ENCODE results near the gene ARID1B. TPM values are rescaled to one million over a fixed set of nuclear protein-coding genes. Genes with fewer than 3 reads are reported as not detected.
A peak's percentile ranks its signal among the peaks of the same experiment; 100 is the strongest.

The ARID1B gene
- total and polyA plus RNA-seq, 12 donors, result 13.3 to 85.6 (median 50.9) TPM

DNA sequence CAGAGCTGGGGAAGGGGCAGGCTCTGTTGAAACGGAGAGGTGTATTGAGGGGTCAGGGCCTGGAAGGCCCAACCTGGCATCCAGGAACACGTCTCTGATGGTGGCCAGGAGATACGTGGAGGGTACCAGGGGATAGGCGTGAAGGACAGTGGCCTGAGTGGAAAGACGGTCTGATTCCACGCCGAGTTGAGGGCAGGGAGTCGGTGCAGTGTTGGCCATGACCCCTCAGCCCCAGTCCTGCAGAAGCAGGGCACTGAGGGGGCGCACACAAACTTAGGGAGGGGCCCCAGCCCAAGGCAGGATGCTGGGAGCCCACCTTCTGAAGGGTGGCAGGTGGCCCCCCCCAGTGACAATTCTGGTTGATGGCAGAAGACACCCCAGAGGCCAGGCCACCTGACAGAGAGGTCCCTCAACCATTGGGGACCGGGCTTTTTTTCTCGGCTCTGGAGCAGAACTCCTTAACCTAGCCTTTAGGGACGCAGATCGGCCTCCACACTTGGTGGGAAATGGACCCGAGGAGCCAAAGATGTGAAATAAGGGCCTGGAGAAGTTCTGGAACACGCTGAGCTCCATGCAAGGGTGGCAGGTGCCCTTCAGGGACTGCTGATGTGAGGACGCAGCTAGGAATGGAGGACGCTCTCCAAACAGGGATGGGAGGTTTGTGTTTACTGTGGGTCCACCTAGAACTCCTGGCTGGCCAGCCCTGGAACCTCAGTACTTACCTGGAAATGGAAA is 455.1 kb downstream of the ARID1B start:
- TF ChIP-seq, protein P1, sequence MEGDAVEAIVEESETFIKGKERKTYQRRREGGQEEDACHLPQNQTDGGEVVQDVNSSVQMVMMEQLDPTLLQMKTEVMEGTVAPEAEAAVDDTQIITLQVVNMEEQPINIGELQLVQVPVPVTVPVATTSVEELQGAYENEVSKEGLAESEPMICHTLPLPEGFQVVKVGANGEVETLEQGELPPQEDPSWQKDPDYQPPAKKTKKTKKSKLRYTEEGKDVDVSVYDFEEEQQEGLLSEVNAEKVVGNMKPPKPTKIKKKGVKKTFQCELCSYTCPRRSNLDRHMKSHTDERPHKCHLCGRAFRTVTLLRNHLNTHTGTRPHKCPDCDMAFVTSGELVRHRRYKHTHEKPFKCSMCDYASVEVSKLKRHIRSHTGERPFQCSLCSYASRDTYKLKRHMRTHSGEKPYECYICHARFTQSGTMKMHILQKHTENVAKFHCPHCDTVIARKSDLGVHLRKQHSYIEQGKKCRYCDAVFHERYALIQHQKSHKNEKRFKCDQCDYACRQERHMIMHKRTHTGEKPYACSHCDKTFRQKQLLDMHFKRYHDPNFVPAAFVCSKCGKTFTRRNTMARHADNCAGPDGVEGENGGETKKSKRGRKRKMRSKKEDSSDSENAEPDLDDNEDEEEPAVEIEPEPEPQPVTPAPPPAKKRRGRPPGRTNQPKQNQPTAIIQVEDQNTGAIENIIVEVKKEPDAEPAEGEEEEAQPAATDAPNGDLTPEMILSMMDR (IDR thresholded peaks at IDR 0.05), result no peak
- no peak for TF ChIP-seq POLR2A (IDR thresholded peaks at IDR 0.05)
- Histone ChIP-seq H3K27me3 (no peaks in the 10 kb centered on the region), H3K27ac (no peak overlapping the region), H3K4me1 (replicated peaks in 1 of 2) (peaks cover 6 to 19% of the 10 kb centered on the region in 2 donors), H3K9me3 (replicated peaks in 1 of 3) (no peaks in the 10 kb centered on the region), H3K4me3 (no peak overlapping the region), H3K36me3 (replicated peaks in 1 of 2) (no peaks in the 10 kb centered on the region)
- intact Hi-C loops (cut with DNase I), result no loop called here
- WGBS, 4 donors, result 90 to 97% (median 92%) methylated on average over 16 to 17 of the region's 17 CpGs
- no peak for DNase-seq

DNA sequence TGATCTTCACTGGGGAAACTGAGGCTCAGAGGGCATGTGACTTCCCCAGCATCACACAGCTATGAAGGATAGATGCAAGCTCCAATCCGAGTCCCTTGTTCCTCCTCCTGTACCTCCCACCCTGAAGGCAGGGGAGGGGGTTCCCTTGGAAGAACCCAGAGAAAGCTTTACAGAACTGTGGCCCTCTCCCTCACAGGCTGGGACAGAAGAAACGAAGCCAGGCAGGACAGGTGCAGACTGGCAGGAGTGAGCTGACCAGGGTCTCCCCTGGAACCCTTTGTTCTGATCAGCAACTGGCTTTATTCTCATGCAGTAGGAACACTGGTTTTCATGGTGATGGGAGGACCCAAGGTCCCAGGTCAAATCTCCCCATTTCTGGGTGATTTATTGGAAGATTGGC is 456.0 kb downstream of the ARID1B start:
- 76 to 80% (median 79%) methylated on average over 2 of the region's 2 CpGs for WGBS, 4 donors
- Histone ChIP-seq H3K36me3 (replicated peaks in 1 of 2) (no peaks in the 10 kb centered on the region), H3K4me3 (no peak overlapping the region), H3K27me3 (no peaks in the 10 kb centered on the region), H3K4me1 (replicated peaks in 1 of 2) (peaks cover 6 to 19% of the 10 kb centered on the region in 2 donors), H3K9me3 (replicated peaks in 1 of 3) (no peaks in the 10 kb centered on the region), H3K27ac (no peak overlapping the region)
- intact Hi-C loops (cut with DNase I), result no loop called here
- TF ChIP-seq POLR2A (IDR thresholded peaks at IDR 0.05), result no peak
- TF ChIP-seq, protein P1 (IDR thresholded peaks at IDR 0.05), result no peak
- DNase-seq, result peak in 1 of 7 donors; percentile 2

DNA sequence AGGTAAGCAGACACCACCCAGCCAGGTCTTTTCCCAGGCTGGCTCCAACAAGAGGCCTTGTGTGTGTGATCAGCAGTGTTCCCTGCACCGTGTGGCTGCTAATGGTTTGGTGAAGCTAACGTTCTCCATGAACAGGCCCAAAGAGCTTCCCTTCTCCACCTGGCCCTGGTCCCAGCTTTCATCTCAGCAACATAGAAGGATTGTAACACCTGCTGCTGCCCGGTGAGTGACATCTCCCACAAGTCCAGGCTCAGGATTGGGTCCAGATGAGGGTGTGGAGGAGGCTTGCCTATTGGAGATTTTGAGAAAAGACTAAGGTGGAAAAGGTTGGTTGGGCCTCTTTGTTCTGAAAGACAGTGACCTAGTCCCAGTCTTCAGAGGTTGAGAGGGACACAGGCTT is 456.5 kb downstream of the ARID1B start:
- TF ChIP-seq, protein P1 (IDR thresholded peaks at IDR 0.05), result no peak
- WGBS, 4 donors, result 83 to 97% (median 88%) methylated on average over 3 of the region's 3 CpGs
- DNase-seq, result peak in 1 of 7 donors; percentile 10
- H3K27me3 ChIP-seq, result no peaks in the 10 kb centered on the region
- no peaks in the 10 kb centered on the region for H3K36me3 ChIP-seq (replicated peaks in 1 of 2)
- intact Hi-C loops (cut with DNase I), result no loop called here
- no peak overlapping the region for H3K27ac ChIP-seq
- H3K4me1 ChIP-seq (replicated peaks in 1 of 2), result peaks cover 6 to 19% of the 10 kb centered on the region in 2 donors
- no peak overlapping the region for H3K4me3 ChIP-seq
- H3K9me3 ChIP-seq (replicated peaks in 1 of 3), result no peaks in the 10 kb centered on the region

DNA sequence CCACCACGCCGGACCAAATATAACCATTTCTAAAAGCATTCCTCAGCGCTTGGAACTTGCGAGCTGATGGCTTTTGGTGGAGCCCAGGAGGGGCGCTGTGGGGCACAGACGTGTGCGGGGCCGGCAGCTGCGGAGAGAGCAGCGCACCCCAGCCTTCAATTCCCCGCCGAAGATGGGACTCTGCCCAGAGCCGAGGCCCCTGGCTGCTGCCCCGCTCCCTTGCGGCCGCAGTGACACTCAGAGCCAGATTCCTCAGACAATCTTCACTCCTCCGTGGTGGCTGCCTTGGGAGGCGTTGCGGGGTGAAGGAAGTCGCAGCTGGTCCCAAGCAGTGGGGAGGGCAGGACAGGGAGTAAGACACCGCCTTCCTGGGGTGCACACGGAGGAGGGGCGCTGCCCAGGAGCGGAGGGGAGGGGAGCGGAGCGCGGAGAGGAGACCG is 458.4 kb downstream of the ARID1B start:
- no peaks in the 10 kb centered on the region for H3K36me3 ChIP-seq (replicated peaks in 1 of 2)
- 1 to 2% (median 2%) methylated on average over 15 to 28 of the region's 28 CpGs for WGBS, 4 donors
- peak overlapping the region in 3 of 5 donors; percentile 32 to 75 (median 36) for H3K27ac ChIP-seq
- TF ChIP-seq POLR2A (IDR thresholded peaks at IDR 0.05), result peak in 1 of 2 donors; percentile 27
- TF ChIP-seq, protein P1 (IDR thresholded peaks at IDR 0.05), result peak; percentile 41 to 71 (median 58)
- peak; percentile 47 to 76 (median 71) for DNase-seq
- peaks cover 6 to 24% of the 10 kb centered on the region in 2 donors for H3K4me1 ChIP-seq (replicated peaks in 1 of 2)
- peak overlapping the region in 3 of 4 donors; percentile 8 to 55 (median 25) for H3K4me3 ChIP-seq
- H3K27me3 ChIP-seq, result no peaks in the 10 kb centered on the region
- no peaks in the 10 kb centered on the region for H3K9me3 ChIP-seq (replicated peaks in 1 of 3)
- intact Hi-C loops (cut with DNase I), result loop anchor here in 1 of 2 donors (5.0 kb wide), 1 partner anchor 37 kb away; no protein-coding TSS in a partner anchor

Measured in adrenal gland (tissue), 12 donors.